Measurements from ENCODE around the gene PXDN. TPM values are rescaled to one million over a fixed set of nuclear protein-coding genes. Genes with fewer than 3 reads are reported as not detected.

Gene PXDN
- polyA plus RNA-seq, 6 donors from 2014 or later, result 1.3 TPM; not detected in 4

DNA sequence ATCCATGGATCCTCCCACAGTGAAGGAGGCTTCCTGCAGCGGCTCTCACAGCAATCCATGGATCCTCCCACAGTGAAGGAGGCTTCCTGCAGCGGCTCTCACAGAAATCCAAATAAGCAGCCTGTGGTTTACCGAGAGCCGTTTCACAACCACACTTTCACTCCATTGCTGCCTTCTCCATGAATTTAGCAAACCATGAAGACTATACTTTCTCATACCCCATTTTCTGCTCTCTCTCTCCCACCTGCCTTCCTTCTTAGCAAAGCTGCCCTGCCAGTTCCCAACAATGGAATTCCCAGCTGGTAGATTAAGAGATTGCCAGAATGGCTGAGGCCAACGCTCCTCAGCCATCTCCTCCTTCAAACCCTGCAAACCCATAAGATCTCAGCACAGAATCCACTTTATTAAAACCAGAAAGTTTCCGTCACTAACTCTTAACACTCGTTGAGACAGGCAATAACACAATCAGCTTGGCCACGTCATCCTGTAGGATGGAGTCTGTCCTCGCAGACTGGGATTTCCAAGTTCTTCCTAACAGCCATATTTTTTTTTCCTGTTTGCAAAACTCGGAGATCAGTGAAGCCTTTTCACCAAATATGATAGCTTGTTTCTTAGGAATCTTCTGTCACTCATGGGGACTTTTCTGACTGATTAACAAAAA is 162.2 kb downstream of the PXDN start:
- no peak for DNase-seq
- Mint-ChIP-seq H3K27ac (peak overlapping the region in 2 of 6 donors; percentile 3 to 48), H3K4me1 (peaks cover 0 to 5% (median 3%) of the 10 kb centered on the region in 3 donors), H3K27me3 (peaks cover 28 to 37% (median 29%) of the 10 kb centered on the region in 3 donors), H3K4me3 (no peak overlapping the region), H3K36me3 (peaks cover 0 to 6% of the 10 kb centered on the region in 2 donors), H3K9me3 (no peaks in the 10 kb centered on the region)
- no peak for ATAC-seq (ENCODE audit: low read depth in 2 of 2)
